ENCODE results near the gene CD2AP.
"Not testable (repeated sequence)": the region's sequence is repeated elsewhere in the genome, so short reads cannot be mapped to it uniquely, and the experiment has no call there.

CD2AP gene

DNA sequence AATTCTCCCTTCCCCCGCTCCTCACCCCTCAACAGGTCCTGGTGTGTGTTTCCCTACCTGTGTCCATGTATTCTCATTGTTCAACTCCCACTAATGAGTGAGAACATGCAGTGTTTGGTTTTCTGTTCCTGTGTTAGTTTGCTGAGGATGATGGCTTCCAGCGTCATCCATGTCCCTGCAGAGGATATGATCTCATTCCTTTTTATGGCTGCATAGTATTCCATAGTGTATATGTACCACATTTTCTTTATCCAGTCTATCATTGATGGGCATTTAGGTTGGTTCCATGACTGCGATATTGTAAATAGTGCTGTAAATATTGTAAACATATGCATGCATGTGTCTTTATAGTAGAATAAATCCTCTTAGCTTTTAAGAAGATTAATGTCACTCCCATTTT lies 89.0 kb downstream of the CD2AP start:
- DNase-seq (ENCODE audit: low read depth in 3 of 3): not testable (repeated sequence)

DNA sequence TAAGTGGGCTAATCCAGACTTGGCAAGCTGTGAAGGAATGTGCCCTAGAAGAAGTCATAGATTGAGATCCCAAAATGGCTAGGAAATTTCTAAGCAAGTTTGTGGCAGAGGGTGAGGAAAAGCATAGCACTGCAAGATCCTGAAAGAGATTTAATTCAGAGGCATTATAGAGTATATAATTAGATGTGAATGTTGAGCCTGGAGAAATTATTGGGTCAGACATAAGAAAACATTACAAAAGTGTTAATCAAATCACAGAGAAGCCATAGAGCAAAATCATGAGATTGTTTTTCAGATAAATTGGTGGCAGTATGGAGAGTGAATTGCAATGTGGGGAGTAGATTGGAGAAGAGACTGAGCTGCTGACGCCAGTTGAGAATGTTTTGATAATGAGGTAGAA lies 90.0 kb downstream of the CD2AP start:
- no peak for DNase-seq (ENCODE audit: low read depth in 3 of 3)

DNA sequence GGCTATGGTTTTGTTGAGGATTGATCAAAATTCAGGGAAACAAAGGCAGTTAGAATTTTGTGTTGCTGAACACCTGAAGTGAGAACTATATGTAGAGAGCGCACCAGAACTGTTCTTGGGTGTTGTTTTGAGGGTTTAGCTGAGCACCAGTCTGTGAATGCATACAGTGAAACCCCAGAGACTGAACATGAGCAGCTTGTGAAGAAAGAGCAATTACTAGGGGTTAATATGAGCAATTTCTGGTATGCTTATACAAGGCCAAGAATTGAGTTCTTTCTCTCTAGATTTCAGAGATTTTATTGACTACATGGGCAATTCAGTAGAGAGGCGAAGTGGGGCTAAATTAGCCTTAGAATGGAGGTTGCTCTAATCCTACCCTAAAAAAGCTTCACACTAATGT lies 93.9 kb downstream of the CD2AP start:
- DNase-seq (ENCODE audit: low read depth in 3 of 3): no peak

DNA sequence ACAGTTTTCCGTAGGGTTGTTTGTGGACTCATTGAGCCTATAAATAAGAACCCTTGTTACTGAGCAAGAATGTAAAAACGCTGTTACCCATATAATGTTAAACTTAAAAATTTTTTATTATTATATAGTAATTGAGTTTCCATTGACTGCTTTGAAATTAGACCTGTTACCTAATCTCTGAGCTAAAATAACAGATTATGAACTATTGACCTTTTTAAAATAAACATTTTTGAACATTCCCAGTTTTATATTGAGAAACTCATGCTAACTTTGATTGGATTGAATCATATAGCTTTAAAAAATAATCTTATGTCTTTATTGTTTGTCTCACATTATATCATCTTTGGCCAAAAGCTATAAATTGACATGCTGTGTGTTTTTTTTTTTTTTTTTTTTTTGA lies 95.5 kb downstream of the CD2AP start:
- DNase-seq (ENCODE audit: low read depth in 3 of 3): no peak

DNA sequence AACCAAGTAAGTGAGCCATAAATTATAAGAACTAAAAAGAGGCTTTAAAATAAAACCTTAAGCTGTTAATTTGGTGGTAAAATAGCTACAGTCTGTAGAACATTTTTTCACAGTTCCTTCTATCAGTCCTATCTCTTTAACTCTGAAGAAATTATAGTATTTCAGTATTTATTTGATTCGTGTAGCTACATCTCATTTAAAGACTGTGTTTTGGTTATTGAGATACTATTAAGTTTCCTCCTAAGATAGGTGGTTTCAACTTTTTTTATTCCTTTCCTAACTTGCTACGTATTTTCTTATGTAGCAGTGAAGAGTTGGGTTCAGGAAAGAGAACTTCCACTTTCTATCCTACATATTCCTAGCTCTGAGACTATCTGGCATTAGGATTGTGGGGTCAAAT lies 97.2 kb downstream of the CD2AP start:
- no peak for DNase-seq (ENCODE audit: low read depth in 3 of 3)

DNA sequence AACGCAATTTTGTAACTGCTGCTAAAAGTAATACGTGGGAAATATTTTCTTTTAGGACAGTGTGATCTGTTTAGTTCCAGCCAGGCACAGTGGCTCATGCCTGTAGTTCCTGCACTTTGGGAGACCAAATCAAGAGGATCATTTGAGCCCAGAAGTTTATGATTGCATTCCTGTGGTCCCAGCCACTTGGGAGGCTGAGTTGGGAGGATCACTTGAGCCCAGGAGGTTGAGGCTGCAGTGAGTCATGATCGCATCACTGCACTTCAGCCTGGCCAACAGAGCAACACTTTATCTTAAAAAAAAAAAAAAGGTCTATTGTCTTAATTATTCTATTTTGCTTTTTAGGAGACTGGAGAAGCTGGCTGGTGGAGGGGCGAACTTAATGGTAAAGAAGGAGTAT lies 101.5 kb downstream of the CD2AP start:
- no peak for DNase-seq (ENCODE audit: low read depth in 3 of 3)

DNA sequence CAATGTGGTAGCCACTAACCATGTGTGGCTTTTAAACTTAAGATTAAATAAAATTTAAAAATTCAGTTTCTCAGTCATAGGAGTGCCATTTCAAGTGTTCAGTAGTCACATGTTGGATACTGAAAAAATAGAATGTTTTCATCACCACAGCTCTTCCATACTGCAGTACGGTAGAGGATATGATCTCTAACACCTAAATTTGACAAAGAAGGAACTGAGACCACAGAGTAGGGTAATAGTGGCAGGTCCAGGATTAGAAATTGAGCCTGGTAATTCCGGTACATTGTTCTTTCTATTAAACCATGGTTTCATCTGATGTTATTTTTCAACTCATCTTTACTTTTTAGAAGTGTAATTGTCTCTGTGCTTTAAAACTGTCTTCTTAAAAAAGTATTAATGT lies 104.0 kb downstream of the CD2AP start:
- no peak for DNase-seq (ENCODE audit: low read depth in 3 of 3)

DNA sequence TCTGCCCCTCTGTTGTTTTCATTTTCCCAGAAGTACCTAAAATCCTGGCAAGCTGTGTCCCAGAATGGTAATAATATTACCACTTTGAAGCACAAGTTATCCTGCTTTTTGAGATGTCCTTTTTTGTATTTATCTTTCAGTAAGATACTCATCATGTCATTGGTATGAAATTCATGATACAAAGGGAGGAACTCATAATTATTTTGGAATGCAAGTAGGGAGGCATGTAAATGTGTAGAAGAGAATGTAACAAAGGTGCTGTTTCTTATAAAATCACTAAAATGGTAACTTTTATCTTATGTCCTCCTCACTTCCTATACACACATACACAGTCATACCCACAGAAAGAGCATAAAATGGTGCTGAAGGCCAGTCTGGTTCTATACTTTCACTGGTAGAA lies 109.9 kb downstream of the CD2AP start:
- DNase-seq (ENCODE audit: low read depth in 3 of 3): no peak

DNA sequence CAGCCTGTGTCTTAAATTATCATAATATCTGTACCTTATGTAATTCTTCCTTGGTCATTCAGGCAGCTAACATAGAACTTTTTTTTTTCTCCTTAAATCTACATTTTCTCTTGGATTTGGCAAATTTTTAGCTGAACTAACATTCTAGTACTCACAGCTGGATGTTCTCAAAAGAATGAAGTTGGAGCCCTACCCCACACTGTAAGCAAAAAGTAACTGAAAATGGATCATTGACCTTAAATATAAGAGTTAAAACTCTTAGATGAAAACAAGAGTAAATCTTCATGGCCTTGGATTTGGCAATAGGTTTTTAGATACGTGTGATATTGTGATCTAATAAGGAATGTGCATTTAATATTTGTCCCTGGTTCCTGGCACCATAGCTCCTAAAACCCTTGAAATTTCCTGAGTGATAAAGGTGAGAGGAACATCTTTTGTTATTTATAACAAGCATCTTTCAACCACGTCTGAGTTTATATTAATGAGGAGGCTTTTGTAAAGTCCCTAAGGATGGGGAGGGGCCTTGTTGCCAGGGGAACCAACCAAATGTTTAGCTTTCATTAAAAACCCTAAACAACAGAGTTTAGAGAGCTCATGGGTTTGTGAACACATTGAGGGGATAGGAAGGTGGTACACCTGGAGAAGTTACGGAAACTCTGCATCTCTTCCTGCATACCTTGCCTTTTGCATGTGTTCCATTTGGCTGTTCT lies 114.7 kb downstream of the CD2AP start:
- DNase-seq (ENCODE audit: low read depth in 3 of 3): no peak

DNA sequence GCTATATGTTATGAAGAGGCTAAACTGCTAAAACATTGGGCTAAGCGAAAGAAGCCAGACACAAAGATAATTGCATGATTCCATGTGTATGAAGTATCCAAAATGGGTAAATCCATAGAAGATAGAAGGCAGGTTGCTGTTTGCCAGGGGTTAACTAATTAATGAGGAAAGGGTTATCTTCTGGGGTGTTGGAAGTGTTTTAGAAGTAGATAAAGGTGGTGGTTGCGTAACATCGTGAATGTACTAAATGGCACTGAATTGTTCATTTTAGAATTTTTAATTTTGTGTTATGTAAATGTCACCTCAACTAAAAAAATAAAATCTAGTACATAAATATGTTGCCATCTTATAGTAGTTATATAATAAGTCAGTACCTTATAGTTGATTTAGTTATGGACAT lies 116.4 kb downstream of the CD2AP start:
- no peak for DNase-seq (ENCODE audit: low read depth in 3 of 3)

DNA sequence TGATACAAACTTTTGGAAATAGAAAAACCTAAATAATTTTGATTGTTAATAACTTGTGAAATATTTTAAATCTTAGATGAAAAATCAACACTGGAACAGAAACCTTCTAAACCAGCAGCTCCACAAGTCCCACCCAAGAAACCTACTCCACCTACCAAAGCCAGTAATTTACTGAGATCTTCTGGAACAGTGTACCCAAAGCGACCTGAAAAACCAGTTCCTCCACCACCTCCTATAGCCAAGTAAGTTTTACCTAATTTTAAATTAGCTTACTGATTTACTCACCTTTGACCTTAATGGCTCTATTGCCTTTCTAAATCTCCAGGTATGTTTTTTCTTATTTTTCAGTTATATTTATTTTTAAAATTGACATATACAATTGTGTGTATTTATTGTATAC lies 118.2 kb downstream of the CD2AP start:
- DNase-seq (ENCODE audit: low read depth in 3 of 3): no peak

DNA sequence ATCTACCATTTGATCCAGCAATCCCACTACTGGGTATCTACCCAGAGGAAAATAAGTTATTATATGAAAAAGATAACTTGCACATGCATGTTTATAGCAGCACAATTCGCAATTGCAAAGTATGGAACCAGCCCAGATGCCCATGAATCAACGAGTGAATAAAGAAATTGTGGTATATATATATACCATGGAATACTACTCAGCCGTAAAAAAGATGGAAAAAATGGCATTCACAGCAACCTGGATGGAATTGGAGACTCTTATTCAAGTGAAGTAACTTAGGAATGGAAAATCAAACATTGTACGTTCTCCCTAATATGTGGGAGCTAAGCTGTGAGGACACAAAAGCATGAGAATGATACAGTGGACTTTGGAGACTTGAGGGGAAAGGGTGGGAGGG lies 120.8 kb downstream of the CD2AP start:
- no peak for DNase-seq (ENCODE audit: low read depth in 3 of 3)

DNA sequence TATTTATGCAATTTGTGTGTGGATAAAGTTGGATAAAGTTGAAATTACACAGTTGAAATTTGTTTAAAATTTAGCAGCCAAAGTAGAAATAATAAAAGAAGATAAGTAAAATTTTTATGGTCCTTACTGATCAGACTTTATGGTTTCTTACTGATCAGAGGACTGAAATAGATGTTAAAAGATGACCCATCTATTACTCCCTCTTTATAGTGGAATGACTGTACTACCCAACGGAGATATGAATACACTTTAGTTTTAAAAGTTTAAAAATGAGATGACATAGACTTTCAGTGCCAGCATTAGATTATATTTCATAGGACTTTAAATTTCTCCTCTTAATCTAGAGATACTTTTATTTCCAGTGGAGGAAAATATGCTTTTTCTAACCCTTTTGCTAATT lies 121.9 kb downstream of the CD2AP start:
- no peak for DNase-seq (ENCODE audit: low read depth in 3 of 3)

DNA sequence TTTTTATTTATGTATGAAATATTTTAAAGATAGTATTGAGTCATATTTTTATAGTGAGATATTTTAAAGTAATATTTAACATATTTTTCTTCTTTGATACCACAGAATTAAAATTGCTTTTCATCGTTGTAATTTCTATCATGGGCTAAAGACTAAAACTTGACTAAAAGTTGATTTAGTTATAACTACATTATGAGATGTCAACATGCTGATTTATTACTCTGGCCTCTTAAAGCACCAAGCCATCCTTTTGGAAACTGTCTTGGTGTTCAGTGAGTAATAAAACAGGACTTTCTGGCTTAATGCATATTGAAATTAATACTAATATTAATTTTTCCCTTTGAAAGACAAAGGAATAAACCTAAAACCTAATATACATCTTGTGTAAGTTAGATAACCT lies 125.6 kb downstream of the CD2AP start:
- DNase-seq (ENCODE audit: low read depth in 3 of 3): no peak

DNA sequence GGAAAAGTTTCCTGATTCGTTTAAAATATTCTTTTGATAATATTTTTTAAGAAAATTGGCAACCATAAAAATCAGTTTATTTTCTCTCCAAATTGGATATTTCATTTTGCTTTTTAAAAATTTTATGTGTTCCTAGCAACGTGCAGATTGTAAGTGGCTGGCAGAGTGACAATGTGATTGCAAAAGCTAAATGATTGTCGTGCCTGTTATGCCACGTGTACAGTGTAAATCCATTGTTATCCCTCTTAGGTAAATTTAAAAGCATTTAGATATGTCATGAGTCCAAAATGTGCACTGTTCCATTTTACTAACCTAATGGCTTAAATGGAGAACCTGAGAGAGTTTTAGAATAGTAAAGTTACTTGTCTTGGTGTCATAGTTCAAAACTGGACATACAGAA lies 126.4 kb downstream of the CD2AP start:
- DNase-seq (ENCODE audit: low read depth in 3 of 3): no peak

DNA sequence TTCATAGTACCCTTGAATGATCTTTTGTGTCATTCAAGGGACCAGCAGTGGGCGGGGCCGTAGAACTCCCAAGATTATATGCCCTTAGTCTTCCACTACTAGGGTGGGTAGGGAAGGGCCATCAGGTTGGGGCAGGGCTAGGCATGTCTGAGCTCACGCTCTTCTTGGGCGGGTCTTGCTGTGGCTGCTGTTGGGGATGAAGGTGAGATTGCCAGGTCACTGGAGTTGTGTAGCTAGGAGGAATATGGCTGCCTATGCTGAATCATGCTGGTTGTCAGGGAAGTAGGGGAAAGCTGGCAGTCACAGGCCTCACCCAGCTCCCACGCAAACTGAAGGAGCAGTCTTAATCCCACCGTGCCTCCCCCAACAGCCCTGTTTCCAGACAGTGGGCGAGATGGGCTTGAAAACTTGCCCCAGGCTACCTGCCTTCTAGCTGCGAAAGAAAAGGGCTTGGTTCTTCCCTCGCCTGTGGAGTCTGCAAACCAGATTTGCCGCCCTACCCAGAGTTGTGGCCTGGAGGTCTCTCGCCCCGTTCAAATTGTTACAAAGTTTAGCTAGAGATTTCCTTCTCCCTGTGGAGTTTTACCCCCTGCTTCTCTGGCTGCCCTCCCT lies 144.4 kb downstream of the CD2AP start:
- DNase-seq (ENCODE audit: low read depth in 3 of 3): no peak

DNA sequence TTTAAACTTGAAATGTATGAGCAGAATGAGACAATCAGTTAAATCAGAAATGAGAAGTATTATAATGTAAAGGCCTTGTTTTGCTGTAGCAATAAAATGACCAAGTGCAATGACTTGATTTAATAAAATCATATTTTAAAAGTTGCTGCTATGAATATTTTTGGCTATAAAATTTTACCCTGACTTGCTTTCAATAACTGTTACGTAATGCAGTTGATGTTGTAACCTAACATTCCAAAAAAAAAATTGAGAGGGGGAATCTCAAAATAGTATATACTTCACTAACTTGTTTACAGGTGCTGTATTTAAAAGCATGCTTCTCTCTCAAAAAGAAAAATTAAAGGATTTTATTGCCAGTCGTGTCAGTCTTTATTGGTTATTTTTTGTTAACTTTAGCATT lies 149.2 kb downstream of the CD2AP start:
- DNase-seq (ENCODE audit: low read depth in 3 of 3): no peak

DNA sequence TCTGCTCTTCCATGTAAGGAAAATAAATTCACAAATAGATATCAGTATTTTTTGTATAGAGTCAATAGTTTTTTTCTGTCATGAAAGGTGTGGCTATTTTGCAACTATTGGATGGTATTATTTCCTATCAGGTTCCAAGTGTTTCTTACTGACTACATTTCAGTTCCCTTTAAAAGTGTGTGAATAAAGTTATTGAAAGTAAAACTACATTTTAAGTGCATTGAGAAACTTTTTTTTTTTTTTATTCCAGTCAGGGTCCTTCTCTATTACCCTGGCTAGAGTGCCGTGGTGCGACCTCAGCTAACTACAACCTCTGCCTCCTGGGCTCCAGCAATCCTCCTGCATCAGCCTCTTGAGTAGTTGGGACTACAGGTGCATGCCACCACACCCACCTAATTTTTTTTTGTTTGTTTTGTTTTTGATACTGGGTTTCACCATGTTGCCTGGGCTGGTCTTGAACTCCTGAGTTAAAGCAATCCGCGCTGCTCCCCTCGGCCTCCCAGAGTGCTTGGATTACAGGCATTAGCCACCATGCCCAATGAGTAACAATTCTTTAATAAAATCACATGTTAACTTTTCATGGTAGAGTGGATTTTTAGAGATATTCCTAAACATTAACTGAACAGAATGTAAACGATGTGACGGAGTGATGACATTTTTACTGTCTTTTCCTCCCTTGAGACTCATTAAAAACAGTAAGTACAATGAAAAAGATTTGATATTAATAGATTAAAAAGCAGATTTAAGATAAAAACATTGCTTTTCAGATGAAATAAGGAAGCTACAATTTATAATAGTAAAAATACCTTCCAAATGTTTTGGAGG lies 151.1 kb downstream of the CD2AP start:
- DNase-seq (ENCODE audit: low read depth in 3 of 3): no peak

DNA sequence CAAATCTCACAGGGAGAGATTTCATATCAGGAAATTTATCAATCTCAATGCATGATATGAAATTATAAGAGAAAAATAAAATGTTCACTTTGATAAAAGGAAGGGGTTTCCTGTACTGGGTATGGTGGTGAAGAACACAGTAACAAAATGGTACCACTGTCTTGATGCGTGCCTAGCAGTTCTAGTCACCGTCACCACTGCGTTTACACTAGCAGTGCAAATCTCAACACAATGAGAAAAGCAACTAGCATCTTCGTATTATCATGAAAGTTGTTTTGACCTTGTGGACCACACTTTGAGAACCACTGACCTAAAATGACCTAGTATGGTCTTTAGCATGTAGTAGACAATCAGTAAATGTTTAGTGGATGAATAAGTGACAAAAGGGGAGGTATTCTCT lies 152.4 kb downstream of the CD2AP start:
- DNase-seq (ENCODE audit: low read depth in 3 of 3): no peak

DNA sequence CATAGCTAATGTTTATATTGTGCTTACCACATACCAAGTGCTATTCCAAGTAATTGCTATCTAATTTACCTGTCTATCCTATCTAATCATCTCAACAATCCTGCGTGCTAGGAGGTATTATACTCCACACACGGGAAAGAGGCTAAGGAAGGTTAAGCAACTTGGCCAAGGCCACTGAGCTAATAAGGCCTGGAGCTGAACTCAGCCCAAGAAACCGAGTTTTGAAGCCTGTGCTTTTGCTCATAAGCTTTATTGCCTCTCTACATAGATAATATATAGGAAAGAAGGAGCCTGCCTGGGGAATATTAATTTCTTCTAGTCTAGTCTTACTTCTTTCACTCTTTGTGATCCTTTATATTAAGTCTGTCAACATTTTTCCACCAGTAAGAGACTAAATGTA lies 153.0 kb downstream of the CD2AP start:
- no peak for DNase-seq (ENCODE audit: low read depth in 3 of 3)

DNA sequence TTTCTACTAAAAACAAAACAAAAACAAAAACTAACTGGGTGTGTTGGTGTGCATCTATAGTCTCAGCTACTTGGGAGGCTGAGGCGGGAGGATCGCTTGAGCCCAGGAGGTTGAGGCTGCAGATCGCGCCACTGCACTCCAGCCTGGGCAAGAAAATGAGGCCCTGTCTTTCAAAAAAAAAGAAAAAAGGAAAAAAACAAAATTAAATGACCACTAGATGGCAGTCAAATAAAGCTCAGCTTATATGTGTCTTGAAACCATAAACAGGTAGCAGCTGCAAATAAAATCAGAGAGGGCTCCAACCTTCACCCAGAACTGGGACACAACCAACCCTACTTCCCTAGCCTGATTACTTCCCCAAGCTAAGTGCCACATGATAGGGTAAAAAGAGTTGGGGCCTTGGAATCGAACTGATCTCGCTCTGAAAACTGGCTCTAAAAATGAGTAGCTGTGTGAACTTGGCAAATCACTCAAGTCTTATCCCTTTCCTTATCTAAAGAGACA lies 153.7 kb downstream of the CD2AP start:
- DNase-seq (ENCODE audit: low read depth in 3 of 3): no peak

DNA sequence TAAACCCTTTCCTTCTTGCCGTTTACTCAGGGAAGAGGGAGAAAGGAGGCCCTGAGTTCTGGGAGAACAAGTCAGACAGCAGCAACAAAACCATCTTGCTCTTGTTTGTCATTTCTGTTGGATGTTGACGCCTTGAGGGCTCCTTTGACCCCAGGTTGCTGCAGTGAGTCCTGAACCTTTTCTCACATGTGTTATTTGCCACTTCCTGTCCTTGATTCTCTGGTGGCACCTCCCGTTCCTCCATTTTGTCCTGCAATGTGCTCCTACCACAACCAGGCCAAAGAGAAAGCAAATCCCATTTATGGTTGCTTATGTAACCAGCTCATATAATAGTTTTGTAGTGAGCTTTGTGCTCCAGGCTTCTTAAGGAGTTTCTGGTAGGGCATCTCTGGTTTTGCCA lies 154.2 kb downstream of the CD2AP start:
- no peak for DNase-seq (ENCODE audit: low read depth in 3 of 3)

DNA sequence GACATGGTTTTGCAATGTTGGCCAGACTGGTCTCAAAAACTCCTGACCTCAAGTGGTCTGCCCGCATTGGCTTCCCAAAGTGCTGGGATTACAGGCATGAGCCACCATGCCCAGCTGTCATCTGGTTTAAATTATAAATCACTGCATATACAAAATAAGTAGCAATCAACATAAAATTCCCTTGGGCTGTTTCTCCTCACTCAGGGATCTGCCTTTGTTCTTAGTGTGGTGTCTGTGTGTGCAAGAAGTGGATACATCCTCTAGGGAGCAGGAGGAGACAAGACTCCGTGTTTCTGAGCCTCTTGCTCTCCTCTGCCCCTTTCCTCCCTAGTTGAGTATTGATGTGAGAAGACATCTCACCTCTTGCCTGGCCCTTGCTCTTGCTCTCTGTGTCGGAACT lies 155.6 kb downstream of the CD2AP start:
- no peak for DNase-seq (ENCODE audit: low read depth in 3 of 3)
